Transverse colon (tissue), 4 donors: Measurements from ENCODE around the gene ASPM. TPM values are rescaled to one million over a fixed set of nuclear protein-coding genes. Genes with fewer than 3 reads are reported as not detected.

Experiments
- DNase-seq: peaks from one replicate; pipeline ENCODE4 v3.0.0-alpha.2; 2019
- H3K27ac ChIP-seq, 4 donors: fragments of 200-600 bp; sonication (generic); 2 replicates each; pipeline ENCODE4 v1.5.1; 2016 to 2018; ENCODE audit warnings: inconsistent platforms in 4 of 4
- H3K27me3 ChIP-seq: fragments of 200-600 bp; sonication (generic); 2 replicates; pipeline ENCODE4 v1.5.1; 2017; ENCODE audit warnings: inconsistent platforms
- H3K36me3 ChIP-seq, 4 donors: fragments of 200-600 bp; sonication (generic); 2 replicates each; pipeline ENCODE4 v1.5.1; 2017 to 2019; ENCODE audit warnings: inconsistent platforms in 4 of 4
- H3K4me1 ChIP-seq, 4 donors: fragments of 200-600 bp; sonication (generic); 2 replicates each; pipeline ENCODE4 v1.5.1; 2017 to 2020; ENCODE audit warnings: inconsistent platforms in 4 of 4
- H3K4me3 ChIP-seq, 4 donors: fragments of 200-600 bp; sonication (generic); 1 replicate in 1 of 4; 2 replicates in 3 of 4; pipeline versions ENCODE4 v1.5.1 to v1.6.1; 2017 to 2019; ENCODE audit warnings: inconsistent platforms in 4 of 4
- H3K9me3 ChIP-seq, 2 donors: fragments of 200-600 bp; sonication (generic); 2 replicates each; pipeline ENCODE4 v1.5.1; 2017 to 2019; ENCODE audit warnings: inconsistent platforms in 2 of 2
- EP300 ChIP-seq: sonication (generic); formaldehyde crosslinking; IDR thresholded peaks from one replicate; pipeline ENCODE4 v1.6.1; 2017; ENCODE audit warnings: antibody characterized with exemption, low read depth
- POLR2A ChIP-seq: fragments of 450-650 bp; IDR thresholded peaks from one replicate; pipeline ENCODE4 v1.6.1; 2016; ENCODE audit warnings: antibody characterized with exemption, mild to moderate bottlenecking, moderate library complexity
- POLR2AphosphoS5 ChIP-seq, 3 donors: sonication (generic); formaldehyde crosslinking; IDR thresholded peaks; one replicate each; pipeline ENCODE4 v1.6.1; 2016; ENCODE audit warnings: antibody characterized with exemption in 3 of 3
- WGBS, 2 donors: methylation state at CpG; one replicate each; pipeline ENCODE4 v1.1.5; 2018; ENCODE audit warnings: low coverage in 1 of 2; 5-methylcytosine and 5-hydroxymethylcytosine counted together
- in situ Hi-C, 4 donors: fragments of 200-750 bp; cut with MboI; loops; one replicate each; pipeline versions ENCODE4 v1.15.0 to v1.15.1; 2017; ENCODE audit warnings: low sequenced_read_pairs in 3 of 4, low pct_ligation_motif_present in 1 of 4, low pct_unique_long_range_greater_than_20kb in 1 of 4
- intact Hi-C: fragments of 100-400 bp; cut with DNase I; formaldehyde crosslinking; loops from one replicate; pipeline ENCODE4 v1.15.1; 2023; ENCODE audit warnings: low total_unique reads
- total RNA-seq, 4 donors: library from RNA; depleted of rRNA; stranded (reverse); fragments of >200 nt; gene quantifications; one replicate each; pipeline ENCODE4 v1.1.0, GENCODE V29; 2016
- TF ChIP-seq, protein P1 (sequence below), 5 experiments: fragments of 200-600 bp in 3 of 5; fragments of 450-650 bp in 2 of 5; sonication (generic) in 3 of 5; IDR thresholded peaks; 1 replicate in 2 of 5; 2 replicates in 3 of 5; pipeline ENCODE4 v1.5.1; 2016 to 2017; ENCODE audit warnings: antibody characterized with exemption in 5 of 5, inconsistent platforms in 3 of 5, mild to moderate bottlenecking in 2 of 5, moderate library complexity in 1 of 5

Gene ASPM
- total RNA-seq, 4 donors from 2014 or later, result 0.37 to 13.9 (median 2.5) TPM

DNA sequence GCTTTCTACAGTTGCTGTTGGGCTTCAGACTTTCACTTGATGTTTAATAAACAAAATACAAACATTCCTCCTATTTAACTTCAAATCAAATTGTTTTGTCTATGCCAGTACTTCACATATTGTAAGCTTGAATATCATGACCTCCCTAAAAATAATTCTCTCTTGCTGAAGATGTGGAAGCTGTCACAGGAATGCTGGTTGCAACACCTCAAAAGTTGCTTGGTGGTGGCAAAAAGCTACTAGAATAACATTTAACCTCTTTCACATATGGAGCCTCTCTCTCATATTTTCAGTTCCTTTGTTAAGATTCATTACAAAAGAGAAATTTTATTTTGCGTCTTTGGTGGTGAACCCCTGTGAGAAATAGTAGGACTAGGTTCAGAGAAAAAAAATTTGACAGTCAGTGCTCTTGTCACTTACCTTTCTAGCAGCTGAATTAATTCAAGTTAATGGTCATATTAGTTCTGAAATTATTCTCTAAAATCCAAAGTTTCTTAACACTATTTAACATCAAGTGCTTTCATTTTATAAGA is 53.9 kb downstream of the ASPM start:
- no peaks in the 10 kb centered on the region for H3K36me3 ChIP-seq
- no peaks in the 10 kb centered on the region for H3K4me1 ChIP-seq
- H3K27me3 ChIP-seq, result no peaks in the 10 kb centered on the region
- H3K4me3 ChIP-seq, result no peak overlapping the region
- H3K27ac ChIP-seq, result no peak overlapping the region
- WGBS, 2 donors, result 87 to 100% methylated on average over 1 of the region's 1 CpG
- TF ChIP-seq EP300, result no peak
- no peak for TF ChIP-seq POLR2AphosphoS5 (IDR thresholded peaks at IDR 0.05)
- no peak for TF ChIP-seq POLR2A
- TF ChIP-seq, protein P1, sequence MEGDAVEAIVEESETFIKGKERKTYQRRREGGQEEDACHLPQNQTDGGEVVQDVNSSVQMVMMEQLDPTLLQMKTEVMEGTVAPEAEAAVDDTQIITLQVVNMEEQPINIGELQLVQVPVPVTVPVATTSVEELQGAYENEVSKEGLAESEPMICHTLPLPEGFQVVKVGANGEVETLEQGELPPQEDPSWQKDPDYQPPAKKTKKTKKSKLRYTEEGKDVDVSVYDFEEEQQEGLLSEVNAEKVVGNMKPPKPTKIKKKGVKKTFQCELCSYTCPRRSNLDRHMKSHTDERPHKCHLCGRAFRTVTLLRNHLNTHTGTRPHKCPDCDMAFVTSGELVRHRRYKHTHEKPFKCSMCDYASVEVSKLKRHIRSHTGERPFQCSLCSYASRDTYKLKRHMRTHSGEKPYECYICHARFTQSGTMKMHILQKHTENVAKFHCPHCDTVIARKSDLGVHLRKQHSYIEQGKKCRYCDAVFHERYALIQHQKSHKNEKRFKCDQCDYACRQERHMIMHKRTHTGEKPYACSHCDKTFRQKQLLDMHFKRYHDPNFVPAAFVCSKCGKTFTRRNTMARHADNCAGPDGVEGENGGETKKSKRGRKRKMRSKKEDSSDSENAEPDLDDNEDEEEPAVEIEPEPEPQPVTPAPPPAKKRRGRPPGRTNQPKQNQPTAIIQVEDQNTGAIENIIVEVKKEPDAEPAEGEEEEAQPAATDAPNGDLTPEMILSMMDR (IDR thresholded peaks at IDR 0.05), result no peak
- DNase-seq, result no peak
- no peaks in the 10 kb centered on the region for H3K9me3 ChIP-seq
- intact Hi-C loops, result no loop called here
- in situ Hi-C loops, result no loop called here

DNA sequence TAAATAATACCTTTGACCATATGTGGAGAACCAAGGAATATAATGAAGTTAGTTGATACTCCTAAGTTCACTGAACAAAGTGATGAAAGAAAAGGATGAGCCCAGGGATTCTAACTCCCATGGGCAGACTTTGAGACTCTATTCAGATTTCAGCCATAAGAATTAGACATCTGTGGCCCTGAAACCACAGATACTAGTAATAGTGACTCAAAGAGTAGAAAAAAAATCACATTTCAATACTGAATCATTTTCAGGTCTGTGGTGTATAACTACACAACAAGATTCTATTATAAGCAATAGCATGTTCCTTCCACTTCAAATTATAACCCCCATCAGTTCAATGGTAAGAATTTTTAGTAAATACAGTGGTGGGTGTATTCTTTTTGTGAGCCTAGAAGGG is 63.0 kb downstream of the ASPM start:
- Histone ChIP-seq H3K27ac (no peak overlapping the region), H3K9me3 (peaks cover 0 to 8% of the 10 kb centered on the region in 2 donors), H3K4me1 (no peaks in the 10 kb centered on the region), H3K4me3 (no peak overlapping the region), H3K27me3 (no peaks in the 10 kb centered on the region), H3K36me3 (peaks cover 0 to 8% (median 0%) of the 10 kb centered on the region in 4 donors)
- intact Hi-C loops (no loop called here), in situ Hi-C loops (no loop called here)
- no peak for TF ChIP-seq POLR2A
- TF ChIP-seq, protein P1 (IDR thresholded peaks at IDR 0.05), result no peak
- no peak for TF ChIP-seq POLR2AphosphoS5 (IDR thresholded peaks at IDR 0.05)
- TF ChIP-seq EP300, result no peak
- no peak for DNase-seq

DNA sequence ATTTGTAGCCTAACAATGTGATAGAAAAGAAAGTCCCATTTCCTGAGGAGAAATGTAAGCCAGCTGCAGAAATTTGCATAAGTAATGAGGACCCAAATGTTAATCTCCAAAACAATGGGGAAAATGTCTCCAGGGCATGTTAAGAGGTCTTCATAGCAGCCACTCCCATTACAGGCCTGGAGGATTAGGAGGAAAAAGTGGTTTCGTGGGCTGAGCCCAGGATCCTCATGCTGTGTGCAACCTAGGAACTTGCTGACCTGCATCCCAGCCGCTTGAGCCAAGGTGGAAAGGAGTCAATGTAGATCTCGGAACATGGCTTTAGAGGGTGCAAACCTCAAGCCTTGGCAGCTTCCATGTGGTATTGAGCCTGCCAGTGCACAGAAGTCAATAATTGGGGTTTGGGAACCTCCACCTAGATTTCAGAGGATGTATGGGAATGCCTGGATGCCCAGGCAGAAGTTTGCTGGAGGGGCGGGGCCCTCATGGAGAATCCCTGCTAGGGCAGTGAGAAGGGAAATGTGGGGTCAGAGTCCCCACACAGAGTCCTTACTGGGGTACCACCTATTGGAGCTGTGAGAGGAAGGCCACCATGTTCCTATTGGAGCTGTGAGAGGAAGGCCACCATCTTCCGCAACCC is 65.2 kb downstream of the ASPM start:
- peaks cover 0 to 8% of the 10 kb centered on the region in 2 donors for H3K9me3 ChIP-seq
- in situ Hi-C loops, result no loop called here
- peaks cover 0 to 8% (median 0%) of the 10 kb centered on the region in 4 donors for H3K36me3 ChIP-seq
- no peak for DNase-seq
- H3K27me3 ChIP-seq, result no peaks in the 10 kb centered on the region
- H3K4me1 ChIP-seq, result no peaks in the 10 kb centered on the region
- 99 to 100% methylated on average over 3 to 5 of the region's 5 CpGs for WGBS, 2 donors
- H3K27ac ChIP-seq, result no peak overlapping the region
- H3K4me3 ChIP-seq, result no peak overlapping the region
- intact Hi-C loops, result no loop called here
- TF ChIP-seq EP300 (no peak), POLR2A (no peak), POLR2AphosphoS5 (IDR thresholded peaks at IDR 0.05) (no peak)
- TF ChIP-seq, protein P1 (IDR thresholded peaks at IDR 0.05), result no peak

DNA sequence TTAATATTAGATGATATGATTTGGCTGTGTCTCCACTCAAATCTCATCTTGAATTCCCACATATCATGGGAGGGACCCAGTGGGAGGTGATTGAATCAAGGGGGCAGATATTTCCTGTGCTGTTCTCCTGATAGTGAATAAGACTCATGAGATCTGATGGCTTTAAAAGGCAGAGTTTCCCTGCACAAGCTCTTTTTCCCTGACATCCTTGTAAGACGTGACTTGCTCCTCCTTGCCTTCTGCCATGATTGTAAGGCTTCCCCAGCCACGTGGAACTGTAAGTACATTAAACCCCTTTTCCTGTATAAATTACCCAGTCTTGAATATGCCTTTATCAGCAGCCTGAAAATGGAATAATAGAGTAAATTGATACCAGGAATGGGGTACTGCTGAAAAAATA is 66.1 kb downstream of the ASPM start:
- no peak overlapping the region for H3K4me3 ChIP-seq
- TF ChIP-seq POLR2AphosphoS5 (IDR thresholded peaks at IDR 0.05) (no peak), POLR2A (no peak), EP300 (no peak)
- TF ChIP-seq, protein P1 (IDR thresholded peaks at IDR 0.05), result no peak
- H3K36me3 ChIP-seq, result peaks cover 0 to 8% (median 0%) of the 10 kb centered on the region in 4 donors
- no peaks in the 10 kb centered on the region for H3K27me3 ChIP-seq
- no peak for DNase-seq
- WGBS, 2 donors, result 84 to 87% methylated on average over 2 of the region's 2 CpGs
- in situ Hi-C loops (no loop called here), intact Hi-C loops (no loop called here)
- H3K4me1 ChIP-seq, result no peaks in the 10 kb centered on the region
- H3K27ac ChIP-seq, result no peak overlapping the region
- peaks cover 0 to 8% of the 10 kb centered on the region in 2 donors for H3K9me3 ChIP-seq
